CD1c-positive myeloid dendritic cell (primary cell): Measurements from ENCODE around the gene GPC6.

Source experiments
- DNase-seq: peaks from one replicate; pipeline ENCODE4 v3.0.0-alpha.2; 2016; ENCODE audit errors: extremely low spot score

Gene GPC6

DNA sequence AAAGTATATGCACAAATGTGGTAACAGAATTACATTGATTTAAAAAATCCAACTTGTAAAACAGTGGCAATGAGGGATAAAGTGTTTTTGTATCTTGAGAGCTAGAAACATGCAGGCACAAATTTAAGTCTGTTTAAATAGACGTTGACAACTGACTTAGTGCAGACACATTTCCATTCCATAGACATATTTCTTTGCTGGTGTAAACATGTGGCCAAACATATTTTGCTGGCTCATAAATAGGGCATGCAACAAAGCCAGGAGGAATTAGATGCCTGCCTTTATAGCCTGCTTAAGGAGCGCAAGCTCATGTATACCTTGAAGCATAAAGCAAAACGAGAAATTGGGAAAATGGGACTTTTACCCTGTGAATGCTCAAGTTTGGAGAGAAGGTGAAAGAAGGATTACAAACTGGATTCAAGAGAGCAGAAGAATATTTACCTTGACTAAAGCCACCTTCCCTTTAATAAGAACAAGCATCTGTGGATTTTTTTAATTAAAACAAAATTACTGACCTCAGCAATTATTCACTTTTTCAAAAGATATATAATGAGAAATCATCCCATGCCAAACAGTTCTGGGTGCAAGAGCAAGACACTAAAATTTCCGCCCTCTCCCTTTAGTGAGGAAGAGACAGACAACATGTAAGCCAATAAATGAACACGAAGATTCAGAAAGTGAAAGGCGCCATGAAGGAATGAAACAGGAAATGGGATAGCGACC is 1181.9 kb downstream of the GPC6 start:
- DNase-seq, result no peak

DNA sequence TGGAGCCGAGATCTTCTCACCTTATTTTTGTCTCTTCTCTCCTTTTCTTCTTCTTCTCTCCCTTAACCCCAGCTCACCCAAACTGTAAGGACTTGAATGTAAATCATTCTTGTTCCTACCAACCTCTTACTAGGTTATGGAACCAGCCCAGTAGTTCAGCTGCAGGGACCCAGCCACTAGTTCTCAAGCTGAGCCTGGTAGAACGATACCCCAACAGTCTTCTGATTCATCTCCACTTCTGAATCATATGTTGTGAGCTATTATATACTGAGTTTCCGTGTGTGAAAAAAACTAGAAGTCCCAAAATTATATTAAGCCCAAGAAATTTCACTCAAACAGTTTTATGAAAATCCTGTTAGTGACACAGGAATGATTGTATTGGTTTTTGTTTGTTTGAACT is 1185.1 kb downstream of the GPC6 start:
- DNase-seq, result no peak

DNA sequence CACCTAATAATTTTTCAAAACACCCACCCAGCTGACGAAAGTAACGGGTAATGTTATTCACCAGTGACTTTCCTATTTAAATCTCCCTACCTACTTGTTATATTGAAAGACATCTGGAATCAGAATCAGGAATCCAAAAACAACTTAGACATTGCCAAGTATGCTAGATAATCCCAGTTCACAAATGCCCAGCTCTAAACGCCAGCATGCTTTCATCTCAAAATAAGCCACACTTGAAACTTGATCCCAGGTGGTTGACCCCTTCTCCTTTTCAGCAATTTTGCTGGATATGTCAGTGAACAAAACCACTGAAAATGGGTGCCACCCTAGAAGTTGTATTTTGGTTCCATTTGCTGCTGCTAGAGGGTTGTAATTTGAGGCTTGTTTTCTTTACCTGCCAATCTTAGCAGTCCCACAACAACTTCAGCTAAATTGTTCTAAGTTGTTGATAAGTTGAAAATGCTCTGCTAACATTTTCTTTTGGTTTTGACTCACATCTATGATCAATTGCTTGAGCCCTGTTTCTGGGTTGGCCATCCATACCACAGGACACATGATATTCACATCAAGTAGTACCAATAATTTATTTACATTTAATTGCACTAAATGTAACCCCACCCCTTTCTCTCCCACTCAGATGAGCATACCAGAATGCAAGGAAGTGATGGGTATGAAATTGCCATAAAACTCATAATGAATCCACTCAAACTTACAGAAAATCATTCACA is 1186.4 kb downstream of the GPC6 start:
- DNase-seq, result no peak

DNA sequence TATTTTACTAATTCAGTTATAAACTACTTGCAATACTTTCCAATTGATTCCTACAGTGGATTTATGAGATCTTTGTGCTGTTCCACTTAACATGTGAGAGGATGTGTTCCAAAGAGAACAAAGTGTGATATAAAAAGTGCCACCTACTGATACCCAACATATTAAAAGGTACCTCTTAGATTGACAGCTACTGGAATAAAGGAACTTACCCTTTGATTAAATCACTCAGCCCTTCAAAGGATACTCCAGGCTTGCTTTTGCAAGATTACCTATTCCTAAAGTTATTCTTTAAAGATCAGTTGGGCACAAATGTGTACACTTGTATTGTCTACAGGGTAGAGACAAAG is 1187.0 kb downstream of the GPC6 start:
- DNase-seq, result no peak

DNA sequence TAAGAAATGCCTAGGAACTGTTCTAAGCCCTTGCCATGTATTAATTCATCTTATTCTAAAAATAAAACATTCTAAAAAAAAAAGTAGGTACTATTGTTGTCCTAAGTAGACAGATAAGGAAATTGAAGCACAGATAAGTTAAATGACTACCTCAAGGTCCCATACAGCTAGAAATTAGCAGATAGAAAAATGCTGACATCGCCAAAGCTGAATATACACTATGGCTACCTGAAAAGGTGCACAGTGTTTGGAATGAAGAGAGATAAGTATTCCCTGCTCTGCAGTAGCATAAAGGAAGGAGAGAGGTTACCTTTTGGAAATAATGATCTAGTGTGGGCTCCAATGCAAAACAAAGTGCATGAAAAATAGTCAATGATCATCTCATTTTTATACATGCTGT is 1187.5 kb downstream of the GPC6 start:
- DNase-seq, result no peak

DNA sequence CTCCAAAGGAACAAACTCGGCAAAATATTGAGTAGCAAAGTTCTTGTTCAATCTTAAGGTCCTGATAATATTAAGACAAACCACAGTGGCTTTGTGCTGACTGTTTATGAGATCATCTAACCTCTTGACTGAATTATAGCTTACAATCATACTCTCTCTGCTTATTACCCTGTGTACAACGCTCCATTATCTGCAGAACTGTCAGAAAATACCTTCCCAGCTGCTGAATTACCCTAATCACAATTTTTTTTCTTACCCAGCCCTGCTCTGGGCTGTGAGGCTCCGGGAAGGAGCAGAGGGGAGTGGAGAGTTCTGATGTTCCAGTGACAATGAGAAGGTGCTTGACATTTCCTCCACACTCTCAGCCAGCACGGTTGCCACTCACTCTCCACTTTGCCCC is 1188.1 kb downstream of the GPC6 start:
- no peak for DNase-seq

DNA sequence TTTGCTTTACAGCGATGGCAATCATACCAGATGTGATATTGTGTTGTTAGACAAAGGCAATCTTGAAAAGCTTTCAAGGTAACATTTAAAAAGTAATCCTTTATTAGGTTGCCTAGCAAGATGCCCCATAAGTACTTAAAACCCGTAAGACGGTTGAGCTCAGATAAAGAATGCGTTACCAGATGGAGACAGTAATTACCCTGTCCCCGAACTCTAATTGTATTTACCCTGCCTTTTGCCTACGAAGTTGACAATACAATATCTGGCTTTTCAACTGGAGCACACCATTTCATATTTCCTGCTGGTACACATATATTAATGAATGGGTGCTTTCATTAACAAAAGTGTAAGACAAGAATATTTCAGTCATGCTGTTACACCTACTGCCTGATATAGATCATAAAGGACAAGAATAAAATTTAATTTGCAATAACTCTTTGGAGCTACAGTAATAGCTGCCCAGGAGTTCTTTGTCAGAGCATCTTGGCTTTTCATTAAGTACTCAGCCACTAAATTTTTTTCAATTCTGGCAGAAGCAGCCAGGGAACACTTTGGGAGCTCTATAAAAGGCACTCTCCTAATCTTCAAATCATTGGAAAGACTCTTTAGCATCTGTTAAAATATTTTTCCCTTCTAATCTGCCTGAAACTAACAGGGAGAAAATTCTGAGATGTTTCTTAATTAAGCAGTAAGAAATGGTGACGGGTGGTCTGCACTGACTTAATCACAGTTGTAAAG is 1189.1 kb downstream of the GPC6 start:
- DNase-seq, result no peak

DNA sequence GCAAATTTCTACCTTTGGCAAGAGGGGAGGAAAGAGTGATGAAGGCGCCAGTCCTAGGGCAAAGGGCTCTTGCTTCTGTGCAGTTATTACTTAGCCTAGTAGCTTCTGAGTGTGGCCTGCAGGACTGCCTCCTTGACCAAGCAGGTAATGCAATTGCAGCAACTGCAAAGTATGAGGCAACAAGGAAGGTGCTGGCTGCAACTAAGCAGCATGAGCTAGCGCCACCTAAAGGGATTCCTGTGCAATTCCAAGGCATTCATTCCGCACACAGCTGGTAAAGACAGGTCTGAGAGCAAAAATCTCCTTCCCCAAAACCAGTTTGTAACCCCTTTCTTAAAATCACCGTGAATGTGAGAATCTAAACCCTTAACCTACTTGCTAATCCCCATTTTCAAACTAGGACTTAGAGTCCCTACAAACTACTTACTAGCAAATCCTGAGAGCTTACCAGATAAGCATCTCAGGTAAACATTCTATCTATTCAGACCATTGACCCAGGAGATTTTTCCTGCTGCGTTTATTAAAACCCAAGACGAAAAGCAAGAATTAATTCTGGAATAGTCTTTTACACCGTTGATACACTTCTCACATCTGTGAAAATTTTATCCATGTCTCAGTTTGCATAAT is 1190.0 kb downstream of the GPC6 start:
- no peak for DNase-seq

DNA sequence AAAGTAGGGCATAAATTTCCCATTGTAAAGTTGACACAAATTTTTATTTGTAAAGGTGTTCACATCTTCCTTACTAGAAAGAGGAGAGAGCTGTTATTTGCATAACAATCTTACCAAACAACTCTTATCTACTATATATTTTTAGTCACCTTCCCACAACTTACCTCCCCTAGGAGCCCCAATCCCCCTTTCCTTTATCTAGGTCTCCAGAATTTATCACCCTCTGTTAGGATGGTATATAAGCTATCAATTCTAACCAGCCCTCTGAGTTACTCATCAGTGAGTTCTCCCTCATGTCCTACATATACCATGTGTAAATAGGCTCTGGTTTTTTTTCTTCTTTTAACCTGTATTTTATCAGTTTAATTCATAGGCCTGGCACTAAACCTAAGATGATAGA is 1190.7 kb downstream of the GPC6 start:
- no peak for DNase-seq

DNA sequence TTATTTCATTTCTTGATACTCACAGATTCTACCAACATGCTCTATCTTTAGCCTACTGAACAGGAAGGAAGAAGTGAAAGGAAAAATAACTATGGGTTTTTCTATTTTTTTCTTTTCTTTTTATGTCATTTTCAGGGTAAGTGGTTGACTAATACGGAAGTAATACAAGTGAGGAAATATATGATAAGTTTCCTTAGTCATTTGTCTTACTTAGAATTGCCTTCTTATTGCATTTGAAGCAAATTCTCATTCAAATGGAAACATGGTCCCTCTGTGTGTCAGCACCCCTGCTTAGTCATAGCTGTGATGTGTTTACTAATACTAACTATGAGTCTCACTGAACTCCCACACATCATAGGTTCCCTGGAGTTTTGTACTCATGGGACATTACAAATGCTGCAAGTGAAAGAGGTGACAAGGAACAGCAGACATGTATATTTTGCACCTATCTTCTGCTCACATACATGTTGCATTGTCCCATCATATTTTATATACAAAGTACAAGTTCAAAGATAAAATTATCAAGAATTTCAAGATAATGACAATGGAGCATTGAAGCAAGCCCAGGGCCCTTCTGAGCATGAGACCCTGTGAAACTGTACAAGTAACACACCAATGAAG is 1192.8 kb downstream of the GPC6 start:
- peak; percentile 73 for DNase-seq

DNA sequence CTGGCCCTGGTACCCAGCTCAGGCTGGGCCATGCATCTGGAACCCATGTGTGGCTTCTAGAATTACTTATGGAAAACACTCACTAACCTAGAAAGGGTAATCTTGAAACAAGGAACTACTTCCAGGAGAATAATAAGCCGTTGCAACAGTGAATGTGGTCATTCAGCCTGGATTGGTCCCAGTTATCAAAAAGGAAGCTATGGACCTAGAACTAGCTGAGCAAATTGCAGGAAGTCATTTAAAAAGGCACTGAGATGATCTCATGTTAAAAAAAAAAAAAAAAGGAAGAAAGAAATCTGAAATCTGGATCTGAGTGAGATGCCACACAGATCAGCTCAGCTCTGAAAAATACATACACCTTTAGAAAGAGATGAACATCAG is 1193.3 kb downstream of the GPC6 start:
- peak; percentile 64 for DNase-seq

DNA sequence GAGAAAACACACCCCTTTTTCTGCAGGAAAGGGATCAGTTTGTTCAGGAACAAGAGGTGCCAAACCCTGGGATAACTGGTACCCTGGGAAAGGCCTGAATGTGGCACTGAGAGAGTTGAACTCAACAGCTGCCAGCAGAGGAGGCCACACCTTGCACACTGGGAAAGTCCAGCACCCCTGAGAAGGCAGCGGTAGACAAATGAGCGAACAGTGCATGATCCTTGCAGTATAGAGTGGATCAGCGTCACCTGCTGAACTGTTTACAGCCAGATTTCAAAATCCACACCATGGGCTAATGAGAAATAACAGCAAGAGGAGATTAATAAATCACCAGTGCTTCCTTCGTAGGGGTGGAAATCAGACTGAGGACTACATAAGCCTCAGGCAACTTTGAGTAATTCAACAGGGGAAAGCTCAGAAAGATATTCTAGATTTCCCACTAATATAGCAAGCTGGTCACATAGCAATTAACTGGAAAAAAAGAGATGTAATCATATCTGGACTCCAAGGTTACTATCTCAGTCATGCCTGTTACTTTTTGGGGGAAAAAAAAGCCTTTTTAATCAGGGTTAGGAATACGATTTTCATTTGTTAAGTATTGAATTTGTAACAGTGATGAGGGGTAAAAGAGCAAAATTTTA is 1200.8 kb downstream of the GPC6 start:
- DNase-seq, result no peak

DNA sequence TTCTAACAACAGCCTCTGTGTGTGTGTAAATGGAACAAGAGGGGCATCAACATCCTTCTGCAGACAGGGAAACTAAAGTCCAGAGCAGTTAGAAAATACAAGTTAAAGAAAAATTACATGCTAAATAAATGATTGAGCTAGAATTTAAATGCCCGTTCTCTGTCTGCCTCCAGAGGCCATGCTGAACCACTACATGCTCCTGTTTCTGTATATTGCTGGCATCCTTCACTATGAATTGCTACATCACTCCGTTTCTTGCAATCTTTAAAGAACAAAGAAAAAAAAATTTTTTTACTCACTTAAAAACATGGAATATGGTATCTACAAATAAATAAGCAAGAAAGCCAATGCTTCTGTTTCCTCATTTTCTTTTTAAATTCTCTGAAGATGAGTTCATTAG is 1205.0 kb downstream of the GPC6 start:
- no peak for DNase-seq

DNA sequence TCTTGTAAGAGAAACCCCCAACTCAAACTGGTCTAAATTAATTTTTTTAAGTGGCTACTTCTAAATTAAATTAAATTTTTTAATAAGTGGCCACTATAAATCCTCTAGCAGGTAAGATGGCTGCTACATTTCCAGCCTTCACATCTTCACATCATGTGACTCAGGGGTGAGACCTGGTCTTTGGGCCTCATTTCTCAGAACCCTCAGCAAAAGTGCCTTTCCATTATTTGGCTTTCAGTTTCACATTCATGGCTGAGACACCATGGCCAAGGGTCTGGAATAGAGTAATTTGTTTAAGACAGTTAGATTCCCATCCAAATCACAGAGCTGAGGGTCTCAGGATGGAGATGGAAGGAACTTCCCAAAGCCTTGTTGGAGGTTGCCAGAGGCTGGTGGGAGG is 1205.4 kb downstream of the GPC6 start:
- no peak for DNase-seq

DNA sequence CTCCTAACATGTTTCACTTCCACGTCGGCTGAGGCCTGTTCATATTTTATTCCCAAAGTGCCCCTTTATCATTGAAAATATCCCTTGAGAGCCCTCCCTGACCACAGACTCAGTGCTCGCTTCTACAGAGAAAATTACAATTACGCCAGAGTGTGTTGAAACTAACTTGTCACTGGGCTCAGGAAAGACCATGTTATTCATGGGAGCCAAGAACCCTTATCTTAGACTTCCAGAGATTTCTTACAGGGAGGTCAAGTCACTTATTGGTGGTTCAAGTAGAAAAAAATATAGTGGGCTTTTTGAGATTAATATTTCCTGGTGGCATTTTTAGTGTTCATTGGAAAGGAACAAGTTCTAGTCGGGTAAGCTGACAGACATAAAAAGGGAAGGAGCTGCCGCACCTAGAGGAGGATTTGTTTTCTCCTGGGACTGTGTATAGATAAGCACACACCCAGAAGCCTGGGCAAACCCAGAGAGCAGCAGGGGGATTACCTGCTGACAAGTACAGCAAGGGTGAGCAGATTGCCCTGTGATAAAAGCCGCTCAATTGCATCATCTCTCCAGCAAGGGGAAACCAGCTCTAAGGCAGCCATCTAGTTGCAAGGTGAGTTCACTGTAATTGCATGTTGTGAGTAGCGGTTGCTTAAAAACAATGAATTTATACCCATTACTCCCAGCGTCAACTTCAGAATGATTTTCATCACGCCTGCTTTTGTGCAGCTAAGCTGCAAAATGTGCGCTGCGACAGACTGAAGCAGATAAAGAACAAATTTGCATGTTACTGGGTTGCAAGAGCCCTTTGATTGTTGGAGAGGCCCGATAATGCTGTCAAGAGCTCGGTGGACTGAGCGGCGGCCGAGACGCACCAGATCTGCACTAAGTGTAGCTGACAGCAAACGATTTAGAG is 1206.7 kb downstream of the GPC6 start:
- no peak for DNase-seq

DNA sequence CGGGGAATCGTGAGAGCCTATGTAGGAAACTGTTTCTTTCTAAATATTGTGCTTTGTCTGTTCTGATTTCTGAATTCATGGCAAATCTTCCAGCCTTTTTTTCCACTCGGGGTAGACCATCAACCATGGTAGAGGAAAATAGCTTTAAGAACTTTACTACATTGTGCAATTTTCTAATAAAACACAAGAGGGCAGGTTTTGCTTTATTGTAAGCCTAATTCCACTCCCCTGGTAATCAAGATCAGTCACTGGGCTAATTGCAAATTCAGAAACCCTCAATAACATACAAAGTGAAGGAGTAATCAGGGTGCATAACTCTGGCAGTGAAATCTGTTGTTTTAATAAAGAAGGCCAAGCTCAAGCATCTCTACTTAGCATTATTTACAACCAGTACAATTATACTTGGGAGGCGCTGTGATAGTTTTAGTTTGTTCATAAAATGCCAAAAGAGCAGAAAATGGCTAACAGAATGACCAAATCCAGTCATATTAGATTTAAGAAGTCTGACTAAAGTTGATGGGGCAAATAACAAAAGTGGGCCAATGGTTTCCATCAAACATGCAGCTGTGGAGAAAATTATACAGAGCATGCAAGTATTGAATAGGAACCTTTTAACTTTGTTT is 1209.1 kb downstream of the GPC6 start:
- peak; percentile 49 for DNase-seq

DNA sequence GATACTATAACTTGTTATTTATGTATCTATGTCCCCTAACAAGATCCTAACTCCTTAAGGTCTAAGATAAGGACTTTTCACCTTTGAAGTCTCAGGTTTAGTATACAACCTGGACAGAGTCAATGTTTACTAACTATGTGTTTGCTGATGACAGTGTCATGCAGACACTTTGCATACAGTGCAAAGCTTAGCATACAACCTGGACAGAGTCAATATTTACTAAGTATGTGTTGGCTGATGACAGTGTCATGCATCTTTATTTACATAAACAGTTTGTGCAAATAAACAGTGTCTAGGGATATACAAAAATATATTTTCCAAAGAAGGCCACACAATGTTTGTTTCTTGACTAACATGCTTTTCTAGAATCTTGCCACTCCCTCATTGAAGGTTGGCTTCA is 1218.2 kb downstream of the GPC6 start:
- no peak for DNase-seq

DNA sequence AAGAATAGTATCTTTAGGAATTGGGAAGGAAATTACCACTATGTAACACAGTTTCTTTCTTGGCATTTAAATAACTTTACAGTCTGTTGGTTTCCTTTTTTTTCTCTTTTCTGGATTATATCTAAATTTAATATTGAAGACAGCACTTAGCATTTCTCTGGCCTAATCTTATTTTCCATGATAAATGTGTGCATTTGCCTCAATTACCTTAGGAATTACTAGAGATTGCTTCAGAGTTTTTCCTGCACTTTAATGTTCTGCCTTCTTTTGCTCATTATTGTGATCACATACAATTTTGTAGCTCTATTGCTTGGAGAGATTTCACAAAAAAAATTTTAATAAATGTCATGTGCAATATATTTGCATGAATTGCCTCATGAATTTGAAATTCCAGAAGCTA is 1227.7 kb downstream of the GPC6 start:
- DNase-seq, result no peak

DNA sequence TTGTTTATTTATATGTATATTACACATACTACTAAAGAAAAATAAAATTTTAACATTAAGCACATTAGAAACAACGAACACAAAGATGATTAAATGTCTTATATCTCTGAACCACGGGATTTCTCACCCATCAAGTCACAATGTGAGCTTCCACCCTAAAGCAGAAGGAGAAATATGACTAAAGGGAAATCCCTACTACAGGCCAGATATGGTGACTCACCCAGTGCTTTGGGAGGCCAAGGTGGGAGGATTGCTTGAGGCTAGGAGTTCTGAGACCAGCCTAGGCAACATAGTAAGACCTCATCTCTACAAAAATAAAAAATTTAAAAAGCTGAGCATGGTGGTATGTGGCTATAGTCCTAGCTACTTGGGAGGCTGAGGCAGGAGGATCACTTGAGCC is 1228.3 kb downstream of the GPC6 start:
- no peak for DNase-seq

DNA sequence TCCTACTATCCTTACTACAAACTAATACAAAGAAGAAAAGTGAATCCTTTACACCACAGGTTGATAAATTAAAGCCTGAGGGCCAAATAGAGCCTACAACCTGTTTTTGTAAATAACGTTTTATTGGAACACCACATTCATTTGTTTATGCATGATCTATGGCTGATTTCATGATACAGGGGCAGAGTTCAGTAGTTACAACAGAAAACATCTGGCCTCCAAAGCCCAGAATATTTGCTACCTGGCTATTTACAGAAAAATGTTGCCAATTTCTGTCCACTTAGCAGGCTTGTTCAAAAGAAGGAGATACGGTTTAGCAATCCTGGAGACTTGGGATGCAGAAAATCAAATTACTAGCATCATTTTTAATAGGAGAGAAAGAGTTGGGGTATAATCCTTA is 1228.8 kb downstream of the GPC6 start:
- DNase-seq, result no peak
